SU-DHL-6 (cell line): ENCODE results near the gene SRF.
A peak's percentile ranks its signal among the peaks of the same experiment; 100 is the strongest.

Experiments used
- H2AFZ ChIP-seq: fragments of 200-600 bp; sonication (generic); 2 replicates; pipeline ENCODE4 v1.6.1; 2014; ENCODE audit warnings: low read depth, mild to moderate bottlenecking, moderate library complexity, mixed read lengths, antibody characterized with exemption, low read length; ENCODE audit not compliant: severe bottlenecking
- H3F3A ChIP-seq: fragments of 200-600 bp; shearing (Covaris generic); 2 replicates; pipeline ENCODE4 v1.6.0; 2016; ENCODE audit warnings: antibody characterized with exemption, mild to moderate bottlenecking; ENCODE audit not compliant: insufficient read depth
- H3K27ac ChIP-seq: fragments of 200-600 bp; sonication (generic); 2 replicates; pipeline ENCODE4 v1.5.1; 2016; ENCODE audit warnings: low read depth, mild to moderate bottlenecking, low read length, moderate library complexity, mixed read lengths
- H3K27me3 ChIP-seq: fragments of 200-600 bp; sonication (generic), shearing (Covaris generic); 2 replicates; pipeline ENCODE4 v1.6.0; 2014; ENCODE audit warnings: mild to moderate bottlenecking, low read length
- H3K36me3 ChIP-seq: fragments of 200-600 bp; sonication (generic); 2 replicates; pipeline ENCODE4 v1.6.1; 2014; ENCODE audit warnings: mild to moderate bottlenecking, low read length, mixed read lengths
- H3K4me2 ChIP-seq: fragments of 300-600, 200-600 bp; shearing (Covaris generic), sonication (generic); 2 replicates; pipeline ENCODE4 v1.6.0; 2014; ENCODE audit warnings: low read length, low read depth, mild to moderate bottlenecking; ENCODE audit not compliant: poor library complexity, severe bottlenecking
- H3K4me3 ChIP-seq: fragments of 200-600 bp; sonication (generic); 2 replicates; pipeline ENCODE4 v1.5.1; 2014; ENCODE audit warnings: antibody characterized with exemption, low read length, mild to moderate bottlenecking, mixed read lengths; ENCODE audit not compliant: insufficient read depth, poor library complexity, severe bottlenecking
- H3K79me2 ChIP-seq: fragments of 200-600 bp; sonication (generic); 2 replicates; pipeline ENCODE4 v1.6.1; 2014; ENCODE audit warnings: mild to moderate bottlenecking, low read length, moderate library complexity; ENCODE audit not compliant: insufficient read depth
- H3K9ac ChIP-seq: fragments of 200-600 bp; sonication (generic); 2 replicates; pipeline ENCODE4 v1.7.0; 2014; ENCODE audit warnings: mild to moderate bottlenecking, low read length
- H3K9me2 ChIP-seq: fragments of 200-600 bp; sonication (generic); replicated peaks from 2 replicates; pipeline ENCODE4 v1.6.1; 2014; ENCODE audit warnings: low read length; ENCODE audit not compliant: insufficient read depth
- H3K9me3 ChIP-seq: fragments of 200-600 bp; sonication (generic); 2 replicates; pipeline ENCODE4 v1.6.1; 2014; ENCODE audit warnings: low read length, mixed read lengths; ENCODE audit not compliant: insufficient read depth
- H4K20me1 ChIP-seq: fragments of 200-600 bp; sonication (generic); 2 replicates; pipeline ENCODE4 v1.6.1; 2014; ENCODE audit warnings: low read depth, mild to moderate bottlenecking, antibody characterized with exemption, low read length, moderate library complexity, mixed read lengths
- CTCF ChIP-seq: fragments of 200-600 bp; sonication (generic); IDR thresholded peaks from one replicate; pipeline ENCODE4 v1.5.1; 2017; ENCODE audit warnings: antibody characterized with exemption, mild to moderate bottlenecking, low read length, moderate library complexity; ENCODE audit not compliant: insufficient read depth, poor library complexity, severe bottlenecking
- EZH2phosphoT487 ChIP-seq: fragments of 200-600 bp; sonication (generic), shearing (Covaris generic); conservative IDR thresholded peaks from 2 replicates; pipeline ENCODE4 v1.6.1; 2018; ENCODE audit warnings: mild to moderate bottlenecking, antibody characterized with exemption, low read length, moderate library complexity, mixed read lengths

The SRF gene

GRCh38 chr6:43183441-43183840, 12.4 kb downstream of the SRF start:
- H3K4me2 ChIP-seq = peak overlapping the region; percentile 69
- H4K20me1 ChIP-seq = no peaks in the 10 kb centered on the region
- peak overlapping the region; percentile 68 for H3K9ac ChIP-seq
- no peaks in the 10 kb centered on the region for H3K27me3 ChIP-seq
- H3K27ac ChIP-seq = no peak overlapping the region
- no peak for TF ChIP-seq CTCF
- no peak for TF ChIP-seq EZH2phosphoT487
- H3K9me3 ChIP-seq = no peaks in the 10 kb centered on the region
- peaks cover 16% of the 10 kb centered on the region for H3F3A ChIP-seq
- 0 out of 2 replicates have a peak, but pooled peaks cover 6% of the 10 kb centered on the region for H3K36me3 ChIP-seq
- no peaks in the 10 kb centered on the region for H3K9me2 ChIP-seq
- no peak overlapping the region for H2AFZ ChIP-seq
- no peak overlapping the region for H3K4me3 ChIP-seq
- peaks cover 12% of the 10 kb centered on the region for H3K79me2 ChIP-seq

- Histone ChIP-seq H3K9me3 (no peaks in the 10 kb centered on the region), H3K79me2 (peaks cover 12% of the 10 kb centered on the region), H3K27me3 (no peaks in the 10 kb centered on the region), H3K9ac (no peak overlapping the region), H3K36me3 (0 out of 2 replicates have a peak, but pooled peaks cover 6% of the 10 kb centered on the region), H2AFZ (no peak overlapping the region), H4K20me1 (no peaks in the 10 kb centered on the region), H3K9me2 (no peaks in the 10 kb centered on the region), H3K4me3 (no peak overlapping the region), H3F3A (peaks cover 20% of the 10 kb centered on the region), H3K27ac (no peak overlapping the region), H3K4me2 (no peak overlapping the region)
- TF ChIP-seq EZH2phosphoT487 (no peak), CTCF (no peak)
These were observed 13.4 kb downstream of the SRF start for GRCh38 chr6:43184268-43184985.

GRCh38 chr6:43185391-43185985, 14.4 kb downstream of the SRF start:
- Histone ChIP-seq H3K27ac (no peak overlapping the region), H3K9me2 (no peaks in the 10 kb centered on the region), H3K36me3 (peaks cover 7% of the 10 kb centered on the region; the same call in 1 of the 2 replicates), H3K27me3 (no peaks in the 10 kb centered on the region), H3K9ac (no peak overlapping the region), H3K4me3 (no peak overlapping the region), H4K20me1 (no peaks in the 10 kb centered on the region), H2AFZ (no peak overlapping the region), H3K9me3 (no peaks in the 10 kb centered on the region), H3K4me2 (no peak overlapping the region), H3K79me2 (peaks cover 12% of the 10 kb centered on the region), H3F3A (peaks cover 20% of the 10 kb centered on the region)
- TF ChIP-seq CTCF = no peak
- no peak for TF ChIP-seq EZH2phosphoT487
